Subcutaneous abdominal adipose tissue (tissue), 5 donors: ENCODE results near the gene ODAD4.
A peak's percentile ranks its signal among the peaks of the same experiment; 100 is the strongest.

Source experiments
- H3K27ac ChIP-seq: one replicate; pipeline ENCODE4 v1.7.0; 2013; ENCODE audit warnings: low read depth, mild to moderate bottlenecking, inconsistent platforms, low read length, moderate library complexity
- H3K27me3 ChIP-seq, 5 donors: one replicate each; pipeline ENCODE4 v1.7.0; 2013; ENCODE audit warnings: low read length in 5 of 5, inconsistent platforms in 1 of 5; ENCODE audit not compliant: control insufficient read depth in 5 of 5, insufficient read depth in 4 of 5
- H3K36me3 ChIP-seq, 5 donors: one replicate each; pipeline ENCODE4 v1.7.0; 2013; ENCODE audit warnings: low read length in 5 of 5; ENCODE audit not compliant: control insufficient read depth in 5 of 5, insufficient read depth in 5 of 5
- H3K4me1 ChIP-seq, 5 donors: one replicate each; pipeline ENCODE4 v1.7.0; 2013; ENCODE audit warnings: low read length in 5 of 5, mild to moderate bottlenecking in 3 of 5, moderate library complexity in 1 of 5; ENCODE audit not compliant: control insufficient read depth in 5 of 5, insufficient read depth in 5 of 5
- H3K4me3 ChIP-seq, 5 donors: one replicate each; pipeline ENCODE4 v1.7.0; 2013; ENCODE audit warnings: low read length in 5 of 5, low read depth in 1 of 5
- H3K9ac ChIP-seq, 5 donors: one replicate each; pipeline ENCODE4 v1.7.0; 2013; ENCODE audit warnings: low read length in 5 of 5, mild to moderate bottlenecking in 4 of 5, moderate library complexity in 3 of 5
- H3K9me3 ChIP-seq, 5 donors: one replicate each; pipeline ENCODE4 v1.7.0; 2013; ENCODE audit warnings: low read length in 5 of 5; ENCODE audit not compliant: control insufficient read depth in 5 of 5
- donor health status: healthy.
- donor health status: healthy.
- donor health status: healthy.
- donor health status: healthy.
- donor health status: healthy.

The ODAD4 gene

DNA sequence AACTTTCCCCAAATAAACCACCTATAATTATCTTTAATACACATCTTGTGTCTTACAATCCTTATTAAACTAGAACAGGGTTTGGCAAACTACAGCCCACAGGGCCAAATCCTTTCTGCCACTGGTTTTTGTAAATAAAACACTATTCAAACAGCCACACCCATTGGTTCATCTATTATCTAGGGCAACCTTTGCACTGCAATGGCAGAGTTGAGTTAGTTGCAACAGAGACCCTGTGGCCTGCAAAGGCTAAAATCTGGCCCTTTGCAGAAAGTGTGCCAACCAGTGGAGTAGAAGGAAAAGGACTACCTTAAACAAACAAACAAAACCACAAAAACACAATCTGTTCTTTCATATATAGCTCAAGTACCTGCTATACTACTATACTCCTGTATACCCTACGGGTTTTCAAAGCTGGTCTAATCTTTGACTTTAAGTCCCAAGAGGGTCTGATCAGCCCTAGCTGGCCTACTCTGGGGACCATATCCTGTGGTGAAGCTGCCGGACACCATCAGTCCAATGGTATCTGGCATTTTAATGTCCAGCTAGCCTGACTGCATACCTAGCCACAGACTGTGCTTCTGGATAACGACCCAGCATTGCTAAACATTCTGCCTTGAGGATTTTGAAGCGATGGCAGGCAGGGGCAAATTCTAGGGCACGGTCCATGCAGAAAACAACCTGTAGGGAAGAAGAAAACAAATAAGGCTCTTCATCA is 59.4 kb downstream of the ODAD4 start:
- Histone ChIP-seq H3K4me1 (peaks cover 0 to 26% (median 20%) of the 10 kb centered on the region in 5 donors), H3K9ac (no peak overlapping the region), H3K9me3 (no peaks in the 10 kb centered on the region), H3K27me3 (no peaks in the 10 kb centered on the region), H3K4me3 (no peak overlapping the region), H3K27ac (peak overlapping the region; percentile 45), H3K36me3 (peaks cover 31 to 90% (median 76%) of the 10 kb centered on the region in 5 donors)

DNA sequence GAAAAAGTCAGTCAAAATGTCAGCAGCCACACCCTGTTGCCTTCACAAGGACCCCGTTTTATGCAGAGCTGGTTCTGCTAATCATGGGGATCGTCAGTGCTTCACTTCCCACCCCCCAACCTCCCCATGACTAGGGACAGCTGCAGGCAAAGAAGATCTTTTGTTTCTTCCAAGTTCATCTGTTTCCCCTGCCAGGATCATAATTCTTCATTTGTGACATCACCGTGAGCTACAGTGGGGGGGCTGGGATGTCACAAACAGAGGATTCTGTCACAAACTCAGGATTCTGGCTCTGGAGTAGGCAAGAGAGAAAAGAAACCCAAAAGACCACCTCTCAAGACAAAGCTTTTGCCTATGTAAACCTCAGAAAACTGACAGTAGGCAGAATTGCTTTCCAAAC is 62.2 kb downstream of the ODAD4 start:
- Histone ChIP-seq H3K27ac (no peak overlapping the region), H3K9ac (no peak overlapping the region), H3K9me3 (no peaks in the 10 kb centered on the region), H3K4me3 (no peak overlapping the region), H3K4me1 (peaks cover 0 to 33% (median 26%) of the 10 kb centered on the region in 5 donors), H3K27me3 (no peaks in the 10 kb centered on the region), H3K36me3 (peaks cover 29 to 91% (median 83%) of the 10 kb centered on the region in 5 donors)

DNA sequence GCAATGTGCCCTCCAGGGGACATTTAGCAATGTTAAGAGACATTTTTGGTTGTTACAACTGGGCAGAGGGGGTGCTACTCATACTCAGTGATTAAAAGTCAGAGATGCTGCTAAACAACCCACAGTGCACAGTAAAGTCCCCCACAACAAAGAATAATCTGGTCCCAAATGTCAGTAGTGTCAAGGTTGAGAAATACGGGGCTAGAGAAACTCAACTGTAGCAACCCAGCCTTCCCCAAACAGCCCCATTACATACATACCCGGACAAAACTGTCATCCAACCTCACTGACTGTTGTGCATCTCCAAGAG is 66.4 kb downstream of the ODAD4 start:
- peaks cover 0 to 26% (median 19%) of the 10 kb centered on the region in 5 donors for H3K4me1 ChIP-seq
- peaks cover 23 to 83% (median 62%) of the 10 kb centered on the region in 5 donors for H3K36me3 ChIP-seq
- H3K9me3 ChIP-seq, result no peaks in the 10 kb centered on the region
- H3K27me3 ChIP-seq, result no peaks in the 10 kb centered on the region
- H3K9ac ChIP-seq, result no peak overlapping the region
- no peak overlapping the region for H3K27ac ChIP-seq
- no peak overlapping the region for H3K4me3 ChIP-seq

DNA sequence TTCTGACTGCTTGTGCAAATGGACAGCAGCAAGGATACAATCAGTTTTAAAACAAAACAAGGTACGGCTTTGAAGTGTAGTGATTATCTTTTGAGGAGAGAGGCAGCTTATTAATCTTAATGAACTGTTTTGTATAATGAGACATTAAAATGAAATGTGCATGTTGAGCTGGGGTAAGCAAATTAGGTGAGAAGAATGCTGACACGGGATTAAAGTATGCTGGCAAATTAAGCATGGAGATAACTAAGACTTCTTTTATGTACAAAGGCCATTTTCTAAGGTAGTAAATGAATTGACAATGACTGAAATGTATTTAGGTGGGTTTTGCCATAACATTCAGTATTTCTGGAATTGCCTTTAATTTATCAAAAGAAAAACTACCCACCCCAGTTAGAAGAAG is 68.1 kb downstream of the ODAD4 start:
- Histone ChIP-seq H3K27ac (no peak overlapping the region), H3K4me1 (peaks cover 0 to 18% (median 15%) of the 10 kb centered on the region in 5 donors), H3K27me3 (no peaks in the 10 kb centered on the region), H3K9me3 (no peaks in the 10 kb centered on the region), H3K9ac (no peak overlapping the region), H3K36me3 (peaks cover 34 to 74% (median 60%) of the 10 kb centered on the region in 5 donors), H3K4me3 (no peak overlapping the region)

DNA sequence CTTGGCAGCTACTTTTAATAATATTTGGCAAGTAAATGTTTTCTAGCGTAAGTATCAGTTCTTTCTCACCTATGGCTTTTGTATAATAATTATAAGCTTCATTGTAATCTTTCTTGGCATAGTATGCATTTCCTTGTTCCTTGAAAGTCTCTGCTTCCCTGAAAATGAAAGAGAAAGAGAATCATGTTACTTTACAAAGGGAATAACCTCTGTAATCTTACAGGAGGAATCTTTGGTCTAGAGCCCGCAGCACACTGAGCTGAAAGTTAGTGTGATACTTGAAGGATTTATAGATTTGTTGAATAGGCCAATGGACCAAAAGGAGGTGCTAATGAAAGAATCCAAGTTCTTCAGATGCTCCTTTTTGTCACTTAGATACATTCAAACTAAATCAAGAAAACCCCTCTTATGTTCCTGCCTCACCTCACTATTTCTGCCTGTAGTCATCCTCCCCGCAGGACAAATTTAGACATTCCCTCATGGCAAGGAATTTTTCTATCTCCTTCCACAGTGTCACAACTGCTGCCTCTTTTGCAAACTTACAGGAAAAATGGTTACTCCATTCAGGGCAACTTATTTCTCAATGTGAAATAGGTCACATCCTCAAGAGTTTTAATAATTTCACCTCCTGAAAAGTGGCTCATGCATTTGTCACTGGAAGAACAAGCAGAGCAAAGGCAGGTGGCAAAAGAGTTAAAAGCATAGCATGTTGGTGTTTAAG is 70.2 kb downstream of the ODAD4 start:
- H3K27me3 ChIP-seq, result no peaks in the 10 kb centered on the region
- H3K9ac ChIP-seq, result peak overlapping the region in 1 of 5 donors; percentile 42
- H3K4me1 ChIP-seq, result peaks cover 0 to 17% (median 16%) of the 10 kb centered on the region in 5 donors
- H3K27ac ChIP-seq, result peak overlapping the region; percentile 56
- H3K9me3 ChIP-seq, result no peaks in the 10 kb centered on the region
- no peak overlapping the region for H3K4me3 ChIP-seq
- peaks cover 22 to 58% (median 49%) of the 10 kb centered on the region in 5 donors for H3K36me3 ChIP-seq

DNA sequence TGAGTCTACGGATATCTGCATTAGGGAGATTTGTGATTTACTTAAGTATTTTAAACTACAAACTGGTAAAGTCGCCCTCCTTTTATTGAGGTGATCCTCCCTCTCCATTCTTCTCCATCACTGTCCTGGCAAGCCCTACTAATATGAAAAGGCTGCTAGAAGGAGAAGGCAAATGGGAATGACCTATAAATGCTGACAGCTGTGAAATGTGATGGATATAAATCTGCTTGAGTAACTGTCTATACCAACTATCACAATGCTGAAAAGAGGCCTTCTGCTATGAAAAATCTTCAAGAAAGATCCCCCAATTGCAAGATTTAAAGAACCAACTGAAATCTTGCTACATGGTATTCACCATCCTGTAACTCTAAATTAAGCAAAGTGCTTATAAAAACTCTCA is 71.3 kb downstream of the ODAD4 start:
- Histone ChIP-seq H3K36me3 (peaks cover 21 to 47% (median 37%) of the 10 kb centered on the region in 5 donors), H3K9me3 (no peaks in the 10 kb centered on the region), H3K27me3 (no peaks in the 10 kb centered on the region), H3K4me1 (peaks cover 0 to 19% (median 16%) of the 10 kb centered on the region in 5 donors), H3K9ac (no peak overlapping the region), H3K4me3 (no peak overlapping the region), H3K27ac (peak overlapping the region; percentile 56)

DNA sequence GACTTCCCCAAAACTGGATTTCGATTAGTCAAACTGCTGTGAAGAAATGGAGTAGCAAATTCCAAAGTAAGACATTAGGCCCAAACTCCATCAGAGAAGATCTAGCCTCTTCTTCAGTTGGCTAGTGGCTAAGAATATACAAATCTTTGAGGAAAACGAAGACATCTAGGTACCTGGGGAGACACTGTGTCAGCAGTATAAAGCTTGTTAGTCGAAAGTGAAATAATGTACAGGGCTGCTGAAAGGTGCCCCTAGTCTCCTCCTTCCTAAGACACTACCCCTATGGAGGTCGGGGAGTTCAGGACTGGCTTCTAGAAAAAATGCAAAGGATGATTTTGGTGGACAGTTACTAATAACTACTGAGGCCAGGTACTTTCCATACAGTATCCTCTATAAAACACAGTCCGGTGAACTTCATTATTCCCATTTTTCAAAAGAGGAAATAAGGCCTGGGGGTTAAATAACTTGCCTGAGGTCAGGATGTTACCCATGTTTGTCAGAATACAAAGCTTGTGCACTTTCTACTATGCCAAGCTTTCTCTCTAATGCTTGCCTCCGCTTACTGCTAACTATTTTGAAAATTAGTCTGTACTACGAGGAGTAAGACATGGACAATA is 71.9 kb downstream of the ODAD4 start:
- Histone ChIP-seq H3K9me3 (no peaks in the 10 kb centered on the region), H3K36me3 (peaks cover 18 to 41% (median 32%) of the 10 kb centered on the region in 5 donors), H3K27me3 (no peaks in the 10 kb centered on the region), H3K27ac (peak overlapping the region; percentile 56), H3K9ac (no peak overlapping the region), H3K4me3 (no peak overlapping the region), H3K4me1 (peaks cover 0 to 24% (median 22%) of the 10 kb centered on the region in 5 donors)

DNA sequence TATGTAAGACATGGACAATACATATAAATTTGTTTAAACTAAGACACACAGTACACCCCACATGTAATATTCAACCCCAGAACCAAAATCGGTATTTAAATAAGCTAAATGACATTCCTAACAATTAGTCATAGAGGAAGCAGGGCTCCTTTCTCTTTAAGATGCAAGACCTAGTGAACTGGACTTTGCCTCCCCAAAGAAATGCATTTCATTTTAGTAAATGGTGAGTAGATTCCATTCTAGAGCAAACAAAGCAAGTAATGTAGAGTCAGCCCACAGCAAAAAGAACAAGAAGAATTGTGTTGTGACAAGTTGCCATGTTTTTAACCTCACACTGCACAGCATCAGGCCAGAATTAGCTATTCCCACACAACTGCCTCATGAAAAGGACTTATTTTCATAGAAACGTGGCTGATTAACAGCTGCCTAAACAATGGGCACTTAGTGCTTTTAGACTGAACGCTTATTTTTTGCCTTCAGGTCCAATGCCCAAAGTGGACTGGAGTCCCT is 72.4 kb downstream of the ODAD4 start:
- Histone ChIP-seq H3K4me1 (peaks cover 0 to 27% (median 25%) of the 10 kb centered on the region in 5 donors), H3K9ac (peak overlapping the region in 1 of 5 donors; percentile 45), H3K27me3 (no peaks in the 10 kb centered on the region), H3K27ac (no peak overlapping the region), H3K36me3 (peaks cover 18 to 36% (median 26%) of the 10 kb centered on the region in 5 donors), H3K9me3 (no peaks in the 10 kb centered on the region), H3K4me3 (no peak overlapping the region)

DNA sequence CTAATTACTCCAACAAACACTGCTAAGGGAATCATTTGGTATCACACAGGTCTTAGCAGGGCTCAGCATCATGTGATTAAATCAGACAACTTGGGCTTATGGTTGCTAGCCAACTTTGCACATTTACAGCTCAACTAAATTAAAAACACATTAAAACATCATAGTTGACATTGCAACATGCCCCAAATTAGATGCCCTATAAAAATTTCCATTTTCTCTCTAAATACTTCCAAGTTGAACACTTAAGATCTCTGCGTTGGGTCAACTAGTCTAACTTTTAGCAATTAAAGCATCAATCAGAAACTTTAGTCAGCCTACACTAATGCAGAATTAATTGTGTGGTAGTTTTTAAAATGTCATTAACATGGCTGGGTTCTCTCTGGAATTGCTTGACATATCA is 74.7 kb downstream of the ODAD4 start:
- Histone ChIP-seq H3K9ac (no peak overlapping the region), H3K4me3 (no peak overlapping the region), H3K27me3 (no peaks in the 10 kb centered on the region), H3K36me3 (peaks cover 10 to 18% (median 17%) of the 10 kb centered on the region in 5 donors), H3K27ac (no peak overlapping the region), H3K4me1 (peaks cover 0 to 41% (median 40%) of the 10 kb centered on the region in 5 donors), H3K9me3 (no peaks in the 10 kb centered on the region)

DNA sequence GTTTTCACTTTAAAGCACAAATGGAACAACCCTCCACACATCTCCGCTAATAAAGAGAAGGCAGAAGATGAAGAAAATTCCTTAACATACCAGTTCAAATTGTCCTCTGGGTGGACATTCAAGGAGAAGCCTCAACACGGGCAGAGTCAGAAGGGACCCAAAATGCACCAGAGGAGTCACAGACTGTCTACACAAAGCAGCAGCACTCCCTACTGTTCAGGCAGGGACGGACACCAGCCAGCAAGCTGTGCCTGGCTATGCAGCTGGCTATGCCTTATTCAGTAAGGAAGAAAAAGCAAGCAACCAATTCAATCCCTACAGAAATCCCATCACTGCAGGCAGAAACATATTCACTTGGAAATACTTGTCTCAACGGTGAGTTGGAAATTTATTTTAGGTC is 78.8 kb downstream of the ODAD4 start:
- Histone ChIP-seq H3K9me3 (no peaks in the 10 kb centered on the region), H3K4me3 (no peak overlapping the region), H3K9ac (no peak overlapping the region), H3K27ac (peak overlapping the region; percentile 13), H3K27me3 (no peaks in the 10 kb centered on the region), H3K4me1 (peaks cover 0 to 65% (median 63%) of the 10 kb centered on the region in 5 donors), H3K36me3 (no peaks in the 10 kb centered on the region)
